ENCODE measurements around the gene HHIPL1. TPM values are rescaled to one million over a fixed set of nuclear protein-coding genes. Genes with fewer than 3 reads are reported as not detected.
"Not testable (repeated sequence)": the region's sequence is repeated elsewhere in the genome, so short reads cannot be mapped to it uniquely, and the experiment has no call there.

Gene HHIPL1
- total RNA-seq, 2 experiments from 2014 or later, result not detected

GRCh38 chr14:99658218-99658845 is 13.4 kb downstream of the HHIPL1 start:
- CTCF ChIA-PET, result interaction anchor here (0.5 to 1.1 kb wide), 2 partner anchors 17 to 289 kb away, joined by 3 read pairs; no protein-coding TSS in a partner anchor
- no peak for ATAC-seq
- H3K4me3 Mint-ChIP-seq, result no peak overlapping the region
- no peak for DNase-seq
- POLR2A ChIA-PET, result interaction anchor here (1.4 kb wide), 1 partner anchor 53 kb away, joined by 5 read pairs; no protein-coding TSS in a partner anchor
- H3K4me1 Mint-ChIP-seq (ENCODE audit: low read depth), result no peaks in the 10 kb centered on the region
- H3K27me3 Mint-ChIP-seq (ENCODE audit: low read depth), result peaks cover 42% of the 10 kb centered on the region
- H3K9me3 Mint-ChIP-seq (ENCODE audit: insufficient read depth), result no peaks in the 10 kb centered on the region
- H3K36me3 Mint-ChIP-seq (ENCODE audit: low read depth), result no peaks in the 10 kb centered on the region
- no peak overlapping the region for H3K27ac Mint-ChIP-seq

GRCh38 chr14:99659333-99659741 is 14.4 kb downstream of the HHIPL1 start:
- Mint-ChIP-seq H3K36me3 (ENCODE audit: low read depth) (no peaks in the 10 kb centered on the region), H3K9me3 (ENCODE audit: insufficient read depth) (no peaks in the 10 kb centered on the region), H3K4me1 (ENCODE audit: low read depth) (no peaks in the 10 kb centered on the region), H3K27ac (no peak overlapping the region), H3K4me3 (no peak overlapping the region), H3K27me3 (ENCODE audit: low read depth) (peaks cover 46% of the 10 kb centered on the region)
- DNase-seq (no peak), ATAC-seq (peak; percentile 49)
- ChIA-PET POLR2A (interaction anchor here (1.4 kb wide), 1 partner anchor 54 kb away, joined by 5 read pairs; no protein-coding TSS in a partner anchor), CTCF (interaction anchor here (1.1 kb wide), 1 partner anchor 288 kb away, joined by 3 read pairs; no protein-coding TSS in a partner anchor)

- H3K9me3 Mint-ChIP-seq (ENCODE audit: insufficient read depth), result no peaks in the 10 kb centered on the region
- no peak for ATAC-seq
- no peaks in the 10 kb centered on the region for H3K36me3 Mint-ChIP-seq (ENCODE audit: low read depth)
- H3K27ac Mint-ChIP-seq, result no peak overlapping the region
- no peak overlapping the region for H3K4me3 Mint-ChIP-seq
- peaks cover 41% of the 10 kb centered on the region for H3K27me3 Mint-ChIP-seq (ENCODE audit: low read depth)
- no peak for DNase-seq
- ChIA-PET POLR2A (no interaction called here), CTCF (no interaction called here)
- no peaks in the 10 kb centered on the region for H3K4me1 Mint-ChIP-seq (ENCODE audit: low read depth)
Measured at GRCh38 chr14:99660006-99660566, 15.2 kb downstream of the HHIPL1 start.

- Mint-ChIP-seq H3K4me1 (ENCODE audit: low read depth) (no peaks in the 10 kb centered on the region), H3K27me3 (ENCODE audit: low read depth) (peaks cover 41% of the 10 kb centered on the region), H3K36me3 (ENCODE audit: low read depth) (no peaks in the 10 kb centered on the region), H3K9me3 (ENCODE audit: insufficient read depth) (no peaks in the 10 kb centered on the region), H3K4me3 (no peak overlapping the region), H3K27ac (no peak overlapping the region)
- CTCF ChIA-PET, result interaction anchor here (1.1 kb wide), 1 partner anchor 22 kb away, joined by 3 read pairs; no protein-coding TSS in a partner anchor
- ATAC-seq, result no peak
- DNase-seq, result no peak
- POLR2A ChIA-PET, result no interaction called here
Measured at GRCh38 chr14:99660794-99661193, 15.9 kb downstream of the HHIPL1 start.

- H3K9me3 Mint-ChIP-seq (ENCODE audit: insufficient read depth); H3K27ac Mint-ChIP-seq; H3K4me3 Mint-ChIP-seq; H3K36me3 Mint-ChIP-seq (ENCODE audit: low read depth); H3K4me1 Mint-ChIP-seq (ENCODE audit: low read depth); POLR2A ChIA-PET; DNase-seq; ATAC-seq: not testable (repeated sequence)
- H3K27me3 Mint-ChIP-seq (ENCODE audit: low read depth), result peaks cover 40% of the 10 kb centered on the region
- CTCF ChIA-PET, result interaction anchor here (1.1 kb wide), 1 partner anchor 22 kb away, joined by 3 read pairs; no protein-coding TSS in a partner anchor
Measured at GRCh38 chr14:99661206-99661605, 16.3 kb downstream of the HHIPL1 start.

GRCh38 chr14:99662846-99663245 is 17.9 kb downstream of the HHIPL1 start:
- Mint-ChIP-seq H3K9me3 (ENCODE audit: insufficient read depth) (no peaks in the 10 kb centered on the region), H3K36me3 (ENCODE audit: low read depth) (no peaks in the 10 kb centered on the region), H3K27ac (no peak overlapping the region), H3K27me3 (ENCODE audit: low read depth) (peaks cover 35% of the 10 kb centered on the region), H3K4me3 (no peak overlapping the region), H3K4me1 (ENCODE audit: low read depth) (no peaks in the 10 kb centered on the region)
- POLR2A ChIA-PET, result no interaction called here
- CTCF ChIA-PET, result no interaction called here
- DNase-seq (no peak), ATAC-seq (no peak)

- no peak overlapping the region for H3K4me3 Mint-ChIP-seq
- H3K27me3 Mint-ChIP-seq (ENCODE audit: low read depth), result peaks cover 28% of the 10 kb centered on the region
- POLR2A ChIA-PET, result no interaction called here
- H3K4me1 Mint-ChIP-seq (ENCODE audit: low read depth), result no peaks in the 10 kb centered on the region
- no peaks in the 10 kb centered on the region for H3K36me3 Mint-ChIP-seq (ENCODE audit: low read depth)
- no peak for DNase-seq
- ATAC-seq, result no peak
- CTCF ChIA-PET, result no interaction called here
- no peak overlapping the region for H3K27ac Mint-ChIP-seq
- no peaks in the 10 kb centered on the region for H3K9me3 Mint-ChIP-seq (ENCODE audit: insufficient read depth)
Measured at GRCh38 chr14:99663386-99664057, 18.6 kb downstream of the HHIPL1 start.

GRCh38 chr14:99664058-99664936 is 19.4 kb downstream of the HHIPL1 start:
- POLR2A ChIA-PET, result no interaction called here
- Mint-ChIP-seq H3K27ac (no peak overlapping the region), H3K36me3 (ENCODE audit: low read depth) (no peaks in the 10 kb centered on the region), H3K9me3 (ENCODE audit: insufficient read depth) (no peaks in the 10 kb centered on the region), H3K4me1 (ENCODE audit: low read depth) (no peaks in the 10 kb centered on the region), H3K27me3 (ENCODE audit: low read depth) (peaks cover 23% of the 10 kb centered on the region), H3K4me3 (no peak overlapping the region)
- CTCF ChIA-PET, result no interaction called here
- ATAC-seq (no peak), DNase-seq (no peak)

GRCh38 chr14:99664937-99665273 is 20.0 kb downstream of the HHIPL1 start:
- CTCF ChIA-PET, result no interaction called here
- H3K4me3 Mint-ChIP-seq, result no peak overlapping the region
- no peaks in the 10 kb centered on the region for H3K4me1 Mint-ChIP-seq (ENCODE audit: low read depth)
- H3K27ac Mint-ChIP-seq, result no peak overlapping the region
- ATAC-seq (no peak), DNase-seq (no peak)
- no peaks in the 10 kb centered on the region for H3K36me3 Mint-ChIP-seq (ENCODE audit: low read depth)
- POLR2A ChIA-PET, result no interaction called here
- H3K9me3 Mint-ChIP-seq (ENCODE audit: insufficient read depth), result no peaks in the 10 kb centered on the region
- peaks cover 21% of the 10 kb centered on the region for H3K27me3 Mint-ChIP-seq (ENCODE audit: low read depth)

GRCh38 chr14:99666533-99666932 is 21.6 kb downstream of the HHIPL1 start:
- CTCF ChIA-PET, result no interaction called here
- Mint-ChIP-seq H3K4me3 (no peak overlapping the region), H3K27me3 (ENCODE audit: low read depth) (peaks cover 8% of the 10 kb centered on the region), H3K36me3 (ENCODE audit: low read depth) (no peaks in the 10 kb centered on the region), H3K27ac (no peak overlapping the region), H3K4me1 (ENCODE audit: low read depth) (no peaks in the 10 kb centered on the region), H3K9me3 (ENCODE audit: insufficient read depth) (no peaks in the 10 kb centered on the region)
- POLR2A ChIA-PET, result no interaction called here
- no peak for DNase-seq
- no peak for ATAC-seq

GRCh38 chr14:99667045-99667444 is 22.1 kb downstream of the HHIPL1 start:
- ChIA-PET CTCF (interaction anchor here (0.8 kb wide), 1 partner anchor 17 kb away, joined by 3 read pairs; the partner anchor contains the start of gene CYP46A1), POLR2A (interaction anchor here (1.1 kb wide), 1 partner anchor 11 kb away, joined by 3 read pairs; no protein-coding TSS in a partner anchor)
- ATAC-seq, result no peak
- Mint-ChIP-seq H3K9me3 (ENCODE audit: insufficient read depth) (no peaks in the 10 kb centered on the region), H3K27ac (no peak overlapping the region), H3K4me1 (ENCODE audit: low read depth) (no peaks in the 10 kb centered on the region), H3K4me3 (no peak overlapping the region), H3K36me3 (ENCODE audit: low read depth) (no peaks in the 10 kb centered on the region), H3K27me3 (ENCODE audit: low read depth) (peaks cover 6% of the 10 kb centered on the region)
- no peak for DNase-seq

All from activated CD8-positive, alpha-beta T cell treated with anti-CD3 and anti-CD28 coated beads, Interleukin-2, amount 10 ng/mL, durations not matched to agents 7 days and 5 days (primary cell).